ENCODE results near the gene TRIM2.
"Not testable (repeated sequence)": the region's sequence is repeated elsewhere in the genome, so short reads cannot be mapped to it uniquely, and the experiment has no call there.

The TRIM2 gene

DNA sequence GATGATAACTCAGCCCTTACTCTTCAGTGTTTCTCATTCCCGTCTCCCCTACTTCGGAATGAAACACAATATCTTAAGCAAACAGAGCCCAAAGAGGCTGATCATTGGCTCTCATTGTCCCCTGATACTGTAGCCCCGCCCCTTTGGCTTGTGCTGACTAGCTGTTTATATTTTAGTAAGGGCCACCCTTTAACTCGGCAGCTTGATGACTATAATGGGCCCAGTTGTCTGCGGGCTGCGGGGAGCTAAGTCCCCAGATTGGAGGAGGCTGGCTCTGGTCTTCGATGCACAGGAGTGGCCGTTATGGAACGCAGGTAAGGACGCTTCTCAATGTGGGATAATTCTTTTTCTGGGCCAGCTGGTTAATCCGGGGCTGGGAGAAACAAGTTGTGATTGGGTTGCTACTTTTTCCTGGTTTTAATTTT lies at the start of gene TRIM2:
Gene TRIM2 (plus strand): TSS at position 197 of the 425 bp plus-strand sequence. CDS start 88 bp downstream, at position 285.
- no peaks in the 10 kb centered on the region for H3K9me3 ChIP-seq (ENCODE audit: control insufficient read depth in 2 of 2, low read length in 2 of 2)
- H3K27me3 ChIP-seq (ENCODE audit: control insufficient read depth in 2 of 2, insufficient read depth in 2 of 2, low read length in 2 of 2): no peaks in the 10 kb centered on the region
- peak within 1 kb of the TSS; percentile 76 to 91 for H3K9ac ChIP-seq (ENCODE audit: low read depth in 1 of 2, low read length in 2 of 2)
- H3K4me1 ChIP-seq (ENCODE audit: control insufficient read depth in 2 of 2, insufficient read depth in 2 of 2, low read length in 2 of 2): peaks cover 8 to 46% of the 10 kb centered on the region in 2 donors
- no peaks in the 10 kb centered on the region for H3K36me3 ChIP-seq (ENCODE audit: control insufficient read depth in 2 of 2, insufficient read depth in 2 of 2, low read length in 2 of 2)
- H3K4me3 ChIP-seq (ENCODE audit: low read length in 2 of 2): peak within 1 kb of the TSS; percentile 78 to 81
- H3K27ac ChIP-seq (ENCODE audit: low read depth in 2 of 2, low read length in 2 of 2): peak within 1 kb of the TSS; percentile 89 to 97

GRCh38 chr4:153155686-153156085 lies 48.6 kb upstream of the TRIM2 start:
- Histone ChIP-seq H3K4me3 (ENCODE audit: low read length in 2 of 2) (no peak overlapping the region), H3K9ac (ENCODE audit: low read depth in 1 of 2, low read length in 2 of 2) (no peak overlapping the region), H3K4me1 (ENCODE audit: control insufficient read depth in 2 of 2, insufficient read depth in 2 of 2, low read length in 2 of 2) (peaks cover 8 to 12% of the 10 kb centered on the region in 2 donors), H3K36me3 (ENCODE audit: control insufficient read depth in 2 of 2, insufficient read depth in 2 of 2, low read length in 2 of 2) (no peaks in the 10 kb centered on the region), H3K27me3 (ENCODE audit: control insufficient read depth in 2 of 2, insufficient read depth in 2 of 2, low read length in 2 of 2) (no peaks in the 10 kb centered on the region), H3K9me3 (ENCODE audit: control insufficient read depth in 2 of 2, low read length in 2 of 2) (no peaks in the 10 kb centered on the region), H3K27ac (ENCODE audit: low read depth in 2 of 2, low read length in 2 of 2) (no peak overlapping the region)

DNA sequence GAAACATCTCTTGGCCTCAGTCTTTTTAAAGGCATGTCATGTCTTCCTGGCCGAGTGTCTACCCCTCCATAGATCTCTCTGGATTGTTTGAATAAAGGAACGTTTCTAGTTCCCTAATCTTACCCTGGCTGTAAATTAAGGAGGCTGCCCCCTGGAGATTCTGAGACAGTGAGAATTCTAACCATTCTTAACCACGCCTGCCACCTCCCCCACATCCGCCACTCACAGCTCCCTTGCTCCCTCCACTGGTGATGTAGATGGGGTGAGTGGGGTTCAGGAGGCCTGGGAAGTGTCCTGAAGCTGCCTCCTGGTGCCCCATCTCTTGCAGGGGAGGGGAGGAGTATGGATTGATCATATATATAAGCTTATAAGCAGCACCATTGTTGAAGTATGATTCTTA lies 48.0 kb upstream of the TRIM2 start:
- no peak overlapping the region for H3K9ac ChIP-seq (ENCODE audit: low read depth in 1 of 2, low read length in 2 of 2)

GRCh38 chr4:153156721-153157120 lies 47.5 kb upstream of the TRIM2 start:
- Histone ChIP-seq H3K4me1 (ENCODE audit: control insufficient read depth in 2 of 2, insufficient read depth in 2 of 2, low read length in 2 of 2) (peaks cover 6 to 12% of the 10 kb centered on the region in 2 donors), H3K27me3 (ENCODE audit: control insufficient read depth in 2 of 2, insufficient read depth in 2 of 2, low read length in 2 of 2) (no peaks in the 10 kb centered on the region), H3K4me3 (ENCODE audit: low read length in 2 of 2) (no peak overlapping the region), H3K27ac (ENCODE audit: low read depth in 2 of 2, low read length in 2 of 2) (no peak overlapping the region), H3K36me3 (ENCODE audit: control insufficient read depth in 2 of 2, insufficient read depth in 2 of 2, low read length in 2 of 2) (no peaks in the 10 kb centered on the region), H3K9me3 (ENCODE audit: control insufficient read depth in 2 of 2, low read length in 2 of 2) (no peaks in the 10 kb centered on the region), H3K9ac (ENCODE audit: low read depth in 1 of 2, low read length in 2 of 2) (no peak overlapping the region)

More for the DNA sequence above, 48.0 kb upstream of the TRIM2 start:
- no peak overlapping the region for H3K4me3 ChIP-seq (ENCODE audit: low read length in 2 of 2)
- no peaks in the 10 kb centered on the region for H3K9me3 ChIP-seq (ENCODE audit: control insufficient read depth in 2 of 2, low read length in 2 of 2)
- no peak overlapping the region for H3K27ac ChIP-seq (ENCODE audit: low read depth in 2 of 2, low read length in 2 of 2)
- peaks cover 8 to 12% of the 10 kb centered on the region in 2 donors for H3K4me1 ChIP-seq (ENCODE audit: control insufficient read depth in 2 of 2, insufficient read depth in 2 of 2, low read length in 2 of 2)
- H3K27me3 ChIP-seq (ENCODE audit: control insufficient read depth in 2 of 2, insufficient read depth in 2 of 2, low read length in 2 of 2): no peaks in the 10 kb centered on the region
- H3K36me3 ChIP-seq (ENCODE audit: control insufficient read depth in 2 of 2, insufficient read depth in 2 of 2, low read length in 2 of 2): no peaks in the 10 kb centered on the region

DNA sequence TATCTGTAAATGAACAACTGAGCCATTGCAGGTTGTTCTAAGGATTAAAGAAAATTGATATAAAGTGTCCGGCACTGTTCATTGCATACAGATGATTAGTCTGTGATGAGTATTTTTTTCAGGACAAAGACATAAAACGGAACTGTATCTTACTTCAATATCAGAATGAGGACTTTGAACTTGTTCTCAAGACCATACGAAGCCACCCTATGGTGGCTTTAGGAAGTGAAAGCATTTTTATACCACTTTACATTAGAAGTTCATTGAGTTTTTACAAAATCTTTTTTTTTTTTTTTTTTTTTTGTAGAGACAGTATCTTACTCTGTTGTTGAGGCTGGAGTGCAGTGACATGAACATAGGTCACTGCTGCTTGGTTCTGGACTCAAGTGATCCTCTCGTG lies 45.2 kb upstream of the TRIM2 start:
- H3K4me3 ChIP-seq (ENCODE audit: low read length in 2 of 2): no peak overlapping the region
- H3K27ac ChIP-seq (ENCODE audit: low read depth in 2 of 2, low read length in 2 of 2): no peak overlapping the region
- peaks cover 3 to 4% of the 10 kb centered on the region in 2 donors for H3K4me1 ChIP-seq (ENCODE audit: control insufficient read depth in 2 of 2, insufficient read depth in 2 of 2, low read length in 2 of 2)
- H3K9ac ChIP-seq (ENCODE audit: low read depth in 1 of 2, low read length in 2 of 2): no peak overlapping the region
- H3K36me3 ChIP-seq (ENCODE audit: control insufficient read depth in 2 of 2, insufficient read depth in 2 of 2, low read length in 2 of 2): no peaks in the 10 kb centered on the region
- no peaks in the 10 kb centered on the region for H3K27me3 ChIP-seq (ENCODE audit: control insufficient read depth in 2 of 2, insufficient read depth in 2 of 2, low read length in 2 of 2)
- H3K9me3 ChIP-seq (ENCODE audit: control insufficient read depth in 2 of 2, low read length in 2 of 2): no peaks in the 10 kb centered on the region

GRCh38 chr4:153159728-153160221 lies 44.5 kb upstream of the TRIM2 start:
- H3K4me1 ChIP-seq (ENCODE audit: control insufficient read depth in 2 of 2, insufficient read depth in 2 of 2, low read length in 2 of 2): peaks cover 0 to 3% of the 10 kb centered on the region in 2 donors
- no peak overlapping the region for H3K9ac ChIP-seq (ENCODE audit: low read depth in 1 of 2, low read length in 2 of 2)
- no peaks in the 10 kb centered on the region for H3K9me3 ChIP-seq (ENCODE audit: control insufficient read depth in 2 of 2, low read length in 2 of 2)
- H3K27ac ChIP-seq (ENCODE audit: low read depth in 2 of 2, low read length in 2 of 2): no peak overlapping the region
- no peaks in the 10 kb centered on the region for H3K27me3 ChIP-seq (ENCODE audit: control insufficient read depth in 2 of 2, insufficient read depth in 2 of 2, low read length in 2 of 2)
- H3K4me3 ChIP-seq (ENCODE audit: low read length in 2 of 2): no peak overlapping the region
- H3K36me3 ChIP-seq (ENCODE audit: control insufficient read depth in 2 of 2, insufficient read depth in 2 of 2, low read length in 2 of 2): no peaks in the 10 kb centered on the region

DNA sequence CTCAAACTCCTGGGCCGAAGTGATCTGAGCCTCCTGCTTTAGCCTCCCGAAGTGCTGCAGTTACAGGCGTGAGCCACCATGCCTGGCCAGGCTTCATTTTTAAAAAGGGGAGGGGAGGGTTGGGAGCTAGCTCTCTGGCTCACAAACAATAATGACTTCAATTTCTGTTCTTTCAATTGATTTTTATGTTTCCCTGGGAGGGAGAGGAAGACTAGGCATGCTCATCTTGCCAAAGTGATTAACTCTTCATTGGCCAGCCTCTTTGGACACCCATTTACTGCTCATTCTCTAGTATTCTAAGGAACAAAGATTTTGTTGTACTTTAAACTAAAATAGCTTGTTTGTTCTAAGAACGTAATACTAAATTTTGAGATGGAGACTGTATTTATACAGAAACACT lies 43.4 kb upstream of the TRIM2 start:
- Histone ChIP-seq H3K27me3 (ENCODE audit: control insufficient read depth in 2 of 2, insufficient read depth in 2 of 2, low read length in 2 of 2) (no peaks in the 10 kb centered on the region), H3K9ac (ENCODE audit: low read depth in 1 of 2, low read length in 2 of 2) (no peak overlapping the region), H3K27ac (ENCODE audit: low read depth in 2 of 2, low read length in 2 of 2) (no peak overlapping the region), H3K4me1 (ENCODE audit: control insufficient read depth in 2 of 2, insufficient read depth in 2 of 2, low read length in 2 of 2) (peaks cover 0 to 3% of the 10 kb centered on the region in 2 donors), H3K36me3 (ENCODE audit: control insufficient read depth in 2 of 2, insufficient read depth in 2 of 2, low read length in 2 of 2) (no peaks in the 10 kb centered on the region), H3K9me3 (ENCODE audit: control insufficient read depth in 2 of 2, low read length in 2 of 2) (no peaks in the 10 kb centered on the region), H3K4me3 (ENCODE audit: low read length in 2 of 2) (no peak overlapping the region)

GRCh38 chr4:153161226-153161963 lies 42.8 kb upstream of the TRIM2 start:
- no peak overlapping the region for H3K9ac ChIP-seq (ENCODE audit: low read depth in 1 of 2, low read length in 2 of 2)
- H3K27ac ChIP-seq (ENCODE audit: low read depth in 2 of 2, low read length in 2 of 2): no peak overlapping the region
- no peak overlapping the region for H3K4me3 ChIP-seq (ENCODE audit: low read length in 2 of 2)
- no peaks in the 10 kb centered on the region for H3K9me3 ChIP-seq (ENCODE audit: control insufficient read depth in 2 of 2, low read length in 2 of 2)
- peaks cover 0 to 3% of the 10 kb centered on the region in 2 donors for H3K4me1 ChIP-seq (ENCODE audit: control insufficient read depth in 2 of 2, insufficient read depth in 2 of 2, low read length in 2 of 2)
- no peaks in the 10 kb centered on the region for H3K27me3 ChIP-seq (ENCODE audit: control insufficient read depth in 2 of 2, insufficient read depth in 2 of 2, low read length in 2 of 2)
- H3K36me3 ChIP-seq (ENCODE audit: control insufficient read depth in 2 of 2, insufficient read depth in 2 of 2, low read length in 2 of 2): no peaks in the 10 kb centered on the region

DNA sequence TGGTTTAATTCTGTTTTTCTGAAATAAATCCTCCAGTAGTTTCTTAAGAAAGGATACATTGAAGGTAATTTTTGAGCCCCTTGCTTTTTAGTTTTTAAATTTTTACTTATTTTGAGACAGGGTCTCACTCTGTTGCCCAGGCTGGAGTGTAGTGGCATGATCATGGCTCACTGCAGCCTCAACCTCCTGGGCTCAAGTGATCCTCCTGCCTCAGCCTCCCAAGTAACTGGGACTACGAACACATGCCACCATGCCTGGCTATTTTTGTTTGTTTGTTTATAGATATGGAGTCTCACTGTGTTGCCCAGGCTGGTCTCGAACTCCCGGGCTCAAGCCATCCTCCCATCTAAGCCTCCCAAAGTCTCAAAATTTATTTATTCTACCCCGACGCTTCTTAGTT lies 39.0 kb upstream of the TRIM2 start:
- not testable (repeated sequence) for H3K9me3 ChIP-seq (ENCODE audit: control insufficient read depth in 2 of 2, low read length in 2 of 2); H3K9ac ChIP-seq (ENCODE audit: low read depth in 1 of 2, low read length in 2 of 2); H3K27ac ChIP-seq (ENCODE audit: low read depth in 2 of 2, low read length in 2 of 2); H3K36me3 ChIP-seq (ENCODE audit: control insufficient read depth in 2 of 2, insufficient read depth in 2 of 2, low read length in 2 of 2); H3K4me1 ChIP-seq (ENCODE audit: control insufficient read depth in 2 of 2, insufficient read depth in 2 of 2, low read length in 2 of 2); H3K27me3 ChIP-seq (ENCODE audit: control insufficient read depth in 2 of 2, insufficient read depth in 2 of 2, low read length in 2 of 2); H3K4me3 ChIP-seq (ENCODE audit: low read length in 2 of 2)

DNA sequence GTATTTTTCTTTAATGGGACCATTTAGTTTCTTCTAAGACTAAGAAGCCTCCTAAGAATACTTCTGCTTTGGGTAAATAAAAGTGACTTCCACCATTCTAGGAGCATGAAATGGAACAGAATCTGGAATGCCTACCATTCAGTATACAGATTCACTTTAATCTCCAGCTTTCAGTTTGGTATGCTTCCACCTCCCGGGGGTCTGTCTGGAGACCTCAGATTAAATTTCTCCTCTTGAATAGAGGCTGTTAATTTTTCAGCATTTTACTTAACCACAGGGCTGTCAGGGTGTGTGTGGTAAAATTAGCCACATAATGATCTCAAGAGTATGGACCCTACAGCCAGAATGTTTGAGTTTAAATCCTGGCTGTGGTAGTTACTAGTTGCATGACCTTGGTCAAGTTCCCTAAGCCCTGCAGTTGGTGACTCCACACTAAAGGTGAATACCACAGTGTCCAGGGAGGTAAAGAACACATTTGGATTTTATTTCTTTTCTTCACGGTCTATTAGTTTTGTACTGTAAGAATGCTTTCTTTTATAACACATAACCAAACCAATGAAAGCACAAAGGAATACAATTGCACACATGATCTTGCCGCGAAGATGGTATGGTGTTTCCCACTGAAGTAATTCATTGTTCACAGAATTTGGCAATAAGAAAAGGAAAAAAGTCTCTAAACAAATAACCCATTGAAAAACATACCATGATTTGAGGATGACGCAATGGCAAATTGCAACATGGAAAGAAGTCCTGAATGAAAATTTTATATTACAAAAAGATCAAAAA lies 37.3 kb upstream of the TRIM2 start:
- H3K4me1 ChIP-seq (ENCODE audit: control insufficient read depth in 2 of 2, insufficient read depth in 2 of 2, low read length in 2 of 2): no peaks in the 10 kb centered on the region
- no peaks in the 10 kb centered on the region for H3K36me3 ChIP-seq (ENCODE audit: control insufficient read depth in 2 of 2, insufficient read depth in 2 of 2, low read length in 2 of 2)
- no peak overlapping the region for H3K9ac ChIP-seq (ENCODE audit: low read depth in 1 of 2, low read length in 2 of 2)
- no peak overlapping the region for H3K4me3 ChIP-seq (ENCODE audit: low read length in 2 of 2)
- H3K9me3 ChIP-seq (ENCODE audit: control insufficient read depth in 2 of 2, low read length in 2 of 2): no peaks in the 10 kb centered on the region
- H3K27ac ChIP-seq (ENCODE audit: low read depth in 2 of 2, low read length in 2 of 2): no peak overlapping the region
- H3K27me3 ChIP-seq (ENCODE audit: control insufficient read depth in 2 of 2, insufficient read depth in 2 of 2, low read length in 2 of 2): no peaks in the 10 kb centered on the region

All from mucosa of rectum (tissue), 2 donors.